ENCODE measurements around the gene SGSM1. TPM values are rescaled to one million over a fixed set of nuclear protein-coding genes. Genes with fewer than 3 reads are reported as not detected.
A peak's percentile ranks its signal among the peaks of the same experiment; 100 is the strongest.

Gene SGSM1
- polyA plus RNA-seq (ENCODE audit: insufficient read length in 4 of 4), result 1 to 10 TPM in 3 of 4 donors, under 1 TPM in 1; 0.67 to 2.9 (median 2.3) TPM

GRCh38 chr22:24805790-24806662 is at the start of gene SGSM1:
Gene SGSM1 (plus strand): TSS chr22:24806211. CDS start chr22:24806326, 115 bp downstream.
- peak; percentile 44 to 61 (median 54) for DNase-seq (ENCODE audit: low read depth in 4 of 4, low spot score in 3 of 4)

DNA sequence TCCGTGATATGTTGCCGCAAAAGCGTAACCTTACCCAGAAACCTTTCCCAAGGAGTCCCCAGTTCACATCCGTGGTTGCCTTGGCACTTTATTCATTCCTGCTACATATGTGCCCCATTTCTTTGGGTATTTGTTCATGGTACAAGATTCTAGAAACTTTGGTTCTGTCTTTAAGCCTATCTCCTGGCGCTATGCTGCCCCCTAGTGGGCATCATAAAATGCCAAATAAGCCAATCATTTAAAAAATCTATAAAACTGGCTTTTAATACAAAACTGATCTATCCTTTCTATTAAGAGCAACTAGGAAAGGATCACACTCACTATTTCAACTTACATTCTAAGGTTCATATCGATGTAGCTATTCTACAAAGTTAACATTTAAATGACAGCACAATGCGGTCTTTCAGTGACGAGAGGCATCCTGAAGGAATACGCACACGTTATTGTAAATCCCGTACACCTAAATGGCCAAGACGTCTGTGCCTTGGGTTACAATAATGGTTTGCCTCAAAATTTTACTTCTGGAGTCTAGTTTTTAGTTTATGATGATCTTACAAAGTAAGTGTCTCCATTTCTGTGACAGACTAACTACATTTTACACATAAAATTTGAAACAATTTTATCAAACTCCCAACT is 47.7 kb upstream of the SGSM1 start:
- peak in 3 of 4 donors; percentile 22 to 42 (median 31) for DNase-seq (ENCODE audit: low read depth in 4 of 4, low spot score in 3 of 4)

GRCh38 chr22:24759765-24760164 is 46.2 kb upstream of the SGSM1 start:
- DNase-seq (ENCODE audit: low read depth in 4 of 4, low spot score in 3 of 4), result no peak

GRCh38 chr22:24760708-24761306 is 45.2 kb upstream of the SGSM1 start:
- no peak for DNase-seq (ENCODE audit: low read depth in 4 of 4, low spot score in 3 of 4)

DNA sequence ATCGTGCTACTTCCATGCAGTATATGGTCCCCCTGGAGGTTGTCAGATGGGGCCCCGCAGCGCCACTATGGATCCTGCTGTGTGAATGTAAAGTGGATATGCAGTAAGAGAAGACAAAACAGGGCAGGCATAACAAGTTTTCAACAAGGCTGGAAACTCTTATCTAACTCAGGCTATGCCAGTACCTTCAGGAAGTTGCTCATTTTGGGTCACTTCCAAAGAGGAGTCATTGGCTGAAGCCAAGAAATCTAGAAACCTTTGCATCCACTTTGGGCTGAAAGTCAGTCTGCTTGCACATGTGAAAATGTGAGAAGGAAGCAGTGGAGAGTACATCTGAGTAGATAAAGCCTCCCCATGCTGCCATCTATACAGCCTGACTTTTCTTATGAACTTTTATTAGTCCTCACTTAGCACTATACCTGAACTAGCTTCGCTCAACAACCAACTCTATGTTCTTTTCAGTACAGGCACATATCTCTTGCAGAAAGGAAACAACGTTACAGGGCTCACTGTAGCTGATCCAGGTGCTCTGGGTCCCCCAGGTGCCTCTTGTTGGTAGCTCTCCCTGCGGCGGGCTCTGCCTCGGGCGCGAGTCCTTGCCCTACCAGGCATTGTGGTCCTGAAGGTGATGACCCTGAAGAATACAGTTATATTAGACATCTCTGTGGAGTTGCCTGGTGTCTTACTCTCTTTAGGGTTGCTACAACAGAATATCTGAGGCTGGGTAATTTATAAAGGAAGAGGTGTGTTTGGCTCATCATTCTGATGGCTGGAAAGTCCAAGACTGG is 43.9 kb upstream of the SGSM1 start:
- no peak for DNase-seq (ENCODE audit: low read depth in 4 of 4, low spot score in 3 of 4)

DNA sequence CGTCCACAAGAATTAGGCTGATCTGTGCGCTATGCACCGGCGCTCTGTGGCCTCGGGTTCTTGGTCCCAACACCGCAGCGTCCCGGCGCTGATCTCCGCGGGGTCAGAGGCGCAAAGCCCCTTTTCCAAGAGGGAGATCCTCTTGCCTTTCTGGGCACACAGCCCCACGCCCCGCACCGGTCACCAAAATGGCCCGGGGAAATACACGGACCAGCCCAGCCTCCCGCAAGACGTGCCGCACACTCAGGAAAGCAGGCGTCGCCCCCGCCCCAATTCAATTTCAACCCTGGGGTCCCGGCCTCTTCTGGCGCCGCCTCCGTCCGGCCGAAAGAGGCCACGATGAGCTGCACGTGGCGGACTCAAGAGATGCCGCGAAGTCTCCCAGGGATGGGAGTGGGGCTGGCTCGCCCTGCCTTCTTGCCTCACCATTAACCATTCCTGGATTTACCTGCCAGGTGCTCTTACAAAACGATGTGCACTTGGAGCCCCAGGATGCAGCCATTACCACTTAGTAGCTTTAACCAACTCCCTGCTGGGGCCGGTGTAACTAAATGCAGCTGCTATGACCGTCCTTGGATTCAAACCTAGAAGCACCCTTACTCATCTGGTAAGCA is 42.0 kb upstream of the SGSM1 start:
- DNase-seq (ENCODE audit: low read depth in 4 of 4, low spot score in 3 of 4), result no peak

- no peak for DNase-seq (ENCODE audit: low read depth in 4 of 4, low spot score in 3 of 4)
These were observed 40.8 kb upstream of the SGSM1 start for GRCh38 chr22:24765166-24765565.

GRCh38 chr22:24768537-24769374 is 37.3 kb upstream of the SGSM1 start:
- peak in 2 of 4 donors; percentile 12 to 36 for DNase-seq (ENCODE audit: low read depth in 4 of 4, low spot score in 3 of 4)

- DNase-seq (ENCODE audit: low read depth in 4 of 4, low spot score in 3 of 4), result peak in 2 of 4 donors; percentile 8 to 24
These were observed 33.4 kb upstream of the SGSM1 start for GRCh38 chr22:24772493-24773220.

GRCh38 chr22:24775769-24776492 is 30.1 kb upstream of the SGSM1 start:
- no peak for DNase-seq (ENCODE audit: low read depth in 4 of 4, low spot score in 3 of 4)

GRCh38 chr22:24776525-24776924 is 29.5 kb upstream of the SGSM1 start:
- DNase-seq (ENCODE audit: low read depth in 4 of 4, low spot score in 3 of 4), result no peak

DNA sequence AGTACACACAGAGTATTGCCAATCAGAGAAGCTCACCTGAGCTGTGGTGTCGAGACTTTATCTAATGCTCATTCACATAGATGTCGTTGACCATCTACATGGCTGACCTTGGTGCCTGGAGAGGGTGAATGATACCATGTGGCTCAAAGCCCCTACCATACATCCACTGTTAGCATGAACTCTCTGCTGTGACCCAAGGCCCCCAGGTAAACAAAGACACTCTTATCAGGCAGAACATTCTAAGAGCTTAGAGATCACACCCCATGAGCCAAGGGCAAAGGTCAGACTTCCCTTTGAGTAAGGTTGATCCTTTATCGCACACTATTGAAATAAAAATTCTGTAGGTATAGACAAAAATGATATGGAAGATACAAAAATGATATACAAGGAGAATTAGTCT is 16.5 kb upstream of the SGSM1 start:
- no peak for DNase-seq (ENCODE audit: low read depth in 4 of 4, low spot score in 3 of 4)

DNA sequence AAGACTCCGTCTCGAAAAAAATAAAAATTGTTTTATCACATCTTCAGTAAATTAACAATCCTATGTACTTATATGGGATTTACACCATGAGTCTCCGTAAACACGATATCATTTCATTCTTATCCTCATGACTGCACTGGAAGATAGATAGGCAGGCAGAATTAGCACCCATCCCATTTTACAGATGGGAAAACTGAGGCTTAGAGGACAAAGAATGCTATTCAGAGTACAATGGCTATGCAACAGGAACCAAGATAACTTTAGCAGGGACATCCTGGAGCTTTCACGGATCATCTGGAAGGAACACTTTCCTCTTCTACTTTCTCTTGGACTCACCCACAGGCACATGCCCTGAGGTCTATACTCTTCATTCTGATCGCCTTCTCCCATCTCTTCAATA is 14.6 kb upstream of the SGSM1 start:
- DNase-seq (ENCODE audit: low read depth in 4 of 4, low spot score in 3 of 4), result no peak

- DNase-seq (ENCODE audit: low read depth in 4 of 4, low spot score in 3 of 4), result no peak
These were observed 10.0 kb upstream of the SGSM1 start for GRCh38 chr22:24796056-24796455.

- DNase-seq (ENCODE audit: low read depth in 4 of 4, low spot score in 3 of 4), result no peak
These were observed 9.2 kb upstream of the SGSM1 start for GRCh38 chr22:24796860-24797259.

- no peak for DNase-seq (ENCODE audit: low read depth in 4 of 4, low spot score in 3 of 4)
These were observed 4.0 kb upstream of the SGSM1 start for GRCh38 chr22:24801901-24802465.

GRCh38 chr22:24803064-24803542 is 2.9 kb upstream of the SGSM1 start:
- no peak for DNase-seq (ENCODE audit: low read depth in 4 of 4, low spot score in 3 of 4)

DNA sequence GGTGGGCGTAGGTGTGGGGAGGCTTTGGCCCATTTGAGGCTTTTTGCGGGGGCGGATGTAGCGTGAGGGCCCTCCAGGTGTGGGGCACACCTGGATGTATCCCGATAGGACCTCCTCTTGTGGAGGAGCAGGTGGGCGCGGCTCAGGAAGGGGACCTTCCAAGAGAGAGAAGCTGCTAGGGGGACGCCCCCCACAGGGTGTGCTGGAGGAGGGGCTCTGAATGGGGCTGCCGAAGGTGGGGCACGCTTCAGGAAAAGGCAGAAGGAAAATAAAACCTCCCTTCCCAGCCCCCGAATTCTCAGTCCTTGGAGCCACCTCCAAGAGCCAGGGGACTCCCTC is 621 bp downstream of the SGSM1 start:
- no peak for DNase-seq (ENCODE audit: low read depth in 4 of 4, low spot score in 3 of 4)
